Measurements from ENCODE around the gene MRPS27.

Gene MRPS27

GRCh38 chr5:72191404-72191803 lies 128.6 kb downstream of the MRPS27 start:
- H3K27ac ChIP-seq, result no peak overlapping the region
- TF ChIP-seq ZFX (IDR thresholded peaks at IDR 0.05; ENCODE audit: borderline replicate concordance), result no peak
- TF ChIP-seq CTCF (IDR thresholded peaks at IDR 0.05), result no peak

- H3K27ac ChIP-seq, result no peak overlapping the region
- no peak for TF ChIP-seq CTCF (IDR thresholded peaks at IDR 0.05)
- no peak for TF ChIP-seq ZFX (IDR thresholded peaks at IDR 0.05; ENCODE audit: borderline replicate concordance)
These were observed 130.9 kb downstream of the MRPS27 start for GRCh38 chr5:72189146-72189545.

- no peak overlapping the region for H3K27ac ChIP-seq
- TF ChIP-seq ZFX (IDR thresholded peaks at IDR 0.05; ENCODE audit: borderline replicate concordance) (no peak), CTCF (IDR thresholded peaks at IDR 0.05) (no peak)
These were observed 131.9 kb downstream of the MRPS27 start for GRCh38 chr5:72188166-72188565.

- TF ChIP-seq CTCF (IDR thresholded peaks at IDR 0.05) (no peak), ZFX (IDR thresholded peaks at IDR 0.05; ENCODE audit: borderline replicate concordance) (no peak)
- no peak overlapping the region for H3K27ac ChIP-seq
These were observed 132.5 kb downstream of the MRPS27 start for GRCh38 chr5:72187388-72188075.

GRCh38 chr5:72185496-72186329 lies 134.3 kb downstream of the MRPS27 start:
- TF ChIP-seq CTCF (IDR thresholded peaks at IDR 0.05), result no peak
- no peak for TF ChIP-seq ZFX (IDR thresholded peaks at IDR 0.05; ENCODE audit: borderline replicate concordance)
- H3K27ac ChIP-seq, result no peak overlapping the region

GRCh38 chr5:72184408-72184807 lies 135.6 kb downstream of the MRPS27 start:
- TF ChIP-seq CTCF (IDR thresholded peaks at IDR 0.05), result no peak
- TF ChIP-seq ZFX (IDR thresholded peaks at IDR 0.05; ENCODE audit: borderline replicate concordance), result no peak

GRCh38 chr5:72183101-72183520 lies 136.9 kb downstream of the MRPS27 start:
- no peak for TF ChIP-seq ZFX (IDR thresholded peaks at IDR 0.05; ENCODE audit: borderline replicate concordance)
- no peak for TF ChIP-seq CTCF (IDR thresholded peaks at IDR 0.05)
- no peak overlapping the region for H3K27ac ChIP-seq

More at GRCh38 chr5:72184408-72184807, 135.6 kb downstream of the MRPS27 start:
- no peak overlapping the region for H3K27ac ChIP-seq

All from 22Rv1 (cell line).